Measurements from ENCODE around the gene CTH. TPM values are rescaled to one million over a fixed set of nuclear protein-coding genes. Genes with fewer than 3 reads are reported as not detected.

CTH gene
- total RNA-seq, 4 donors from 2014 or later, result 14.7 to 22.2 (median 15.4) TPM

- Histone ChIP-seq H3K27me3 (no peaks in the 10 kb centered on the region), H3K36me3 (no peaks in the 10 kb centered on the region), H3K4me1 (no peaks in the 10 kb centered on the region), H3K27ac (no peak overlapping the region), H3K4me3 (replicated peaks in 1 of 3) (no peak overlapping the region), H3K9me3 (no peaks in the 10 kb centered on the region)
- WGBS, 2 donors, result 82 to 84% methylated on average over 2 of the region's 2 CpGs
- DNase-seq, result no peak
- no peak for TF ChIP-seq CTCF (IDR thresholded peaks at IDR 0.05)
- intact Hi-C loops (cut with DNase I), result no loop called here
These were observed 14.5 kb upstream of the CTH start for GRCh38 chr1:70396607-70397006.

- H3K36me3 ChIP-seq, result no peaks in the 10 kb centered on the region
- H3K4me3 ChIP-seq (replicated peaks in 1 of 3), result no peak overlapping the region
- WGBS, 2 donors, result 84 to 88% methylated on average over 7 of the region's 7 CpGs
- no peaks in the 10 kb centered on the region for H3K9me3 ChIP-seq
- no peak for DNase-seq
- TF ChIP-seq CTCF (IDR thresholded peaks at IDR 0.05) (no peak), POLR2A (IDR thresholded peaks at IDR 0.05) (no peak)
- H3K4me1 ChIP-seq, result no peaks in the 10 kb centered on the region
- H3K27me3 ChIP-seq, result no peaks in the 10 kb centered on the region
- H3K27ac ChIP-seq, result no peak overlapping the region
- intact Hi-C loops (cut with DNase I), result no loop called here
These were observed 14.1 kb upstream of the CTH start for GRCh38 chr1:70397013-70397412.

- DNase-seq, result no peak
- Histone ChIP-seq H3K27me3 (no peaks in the 10 kb centered on the region), H3K9me3 (no peaks in the 10 kb centered on the region), H3K4me1 (no peaks in the 10 kb centered on the region), H3K36me3 (no peaks in the 10 kb centered on the region), H3K27ac (no peak overlapping the region), H3K4me3 (replicated peaks in 1 of 3) (no peak overlapping the region)
- WGBS, 2 donors, result 92 to 96% methylated on average over 1 of the region's 1 CpG
- TF ChIP-seq POLR2A (IDR thresholded peaks at IDR 0.05) (no peak), CTCF (IDR thresholded peaks at IDR 0.05) (no peak)
- intact Hi-C loops (cut with DNase I), result no loop called here
These were observed 10.7 kb upstream of the CTH start for GRCh38 chr1:70400335-70400734.

- Histone ChIP-seq H3K4me3 (replicated peaks in 1 of 3) (no peak overlapping the region), H3K36me3 (no peaks in the 10 kb centered on the region), H3K27ac (no peak overlapping the region), H3K27me3 (no peaks in the 10 kb centered on the region), H3K9me3 (no peaks in the 10 kb centered on the region), H3K4me1 (no peaks in the 10 kb centered on the region)
- 93 to 94% methylated on average over 1 of the region's 1 CpG for WGBS, 2 donors
- TF ChIP-seq CTCF (IDR thresholded peaks at IDR 0.05) (no peak), POLR2A (IDR thresholded peaks at IDR 0.05) (no peak)
- no peak for DNase-seq
- intact Hi-C loops (cut with DNase I), result no loop called here
These were observed 9.1 kb upstream of the CTH start for GRCh38 chr1:70401974-70402373.

- Histone ChIP-seq H3K27ac (no peak overlapping the region), H3K27me3 (no peaks in the 10 kb centered on the region), H3K4me1 (no peaks in the 10 kb centered on the region), H3K9me3 (no peaks in the 10 kb centered on the region), H3K4me3 (replicated peaks in 1 of 3) (no peak overlapping the region), H3K36me3 (no peaks in the 10 kb centered on the region)
- intact Hi-C loops (cut with DNase I), result no loop called here
- DNase-seq, result no peak
- 87 to 88% methylated on average over 2 of the region's 2 CpGs for WGBS, 2 donors
- TF ChIP-seq POLR2A (IDR thresholded peaks at IDR 0.05) (no peak), CTCF (IDR thresholded peaks at IDR 0.05) (no peak)
These were observed 7.3 kb upstream of the CTH start for GRCh38 chr1:70403759-70404158.
